Peyer's patch (tissue), 4 donors: ENCODE results near the gene PRODH. TPM values are rescaled to one million over a fixed set of nuclear protein-coding genes. Genes with fewer than 3 reads are reported as not detected.
"Not testable (repeated sequence)": the region's sequence is repeated elsewhere in the genome, so short reads cannot be mapped to it uniquely, and the experiment has no call there.

Experiments used
- DNase-seq, 3 donors: peaks; one replicate each; pipeline ENCODE4 v3.0.0-alpha.2; 2017 to 2019
- H3K27ac ChIP-seq, 4 donors: fragments of 200-600 bp; sonication (generic); one replicate each; pipeline ENCODE4 v1.5.1; 2016 to 2019
- H3K27me3 ChIP-seq, 2 donors: fragments of 200-600 bp; sonication (generic); one replicate each; pipeline ENCODE4 v1.5.1; 2019
- H3K36me3 ChIP-seq, 3 donors: fragments of 200-600 bp; sonication (generic); one replicate each; pipeline ENCODE4 v1.5.1; 2016 to 2019
- H3K4me1 ChIP-seq, 4 donors: fragments of 200-600 bp; sonication (generic); one replicate each; pipeline ENCODE4 v1.5.1; 2016 to 2019
- H3K4me3 ChIP-seq, 4 donors: fragments of 200-600 bp; sonication (generic); 1 replicate in 3 of 4; 2 replicates in 1 of 4; pipeline ENCODE4 v1.5.1; 2016 to 2019; ENCODE audit warnings: mild to moderate bottlenecking in 1 of 4
- H3K9me3 ChIP-seq, 4 donors: fragments of 200-600 bp; sonication (generic); one replicate each; pipeline ENCODE4 v1.5.1; 2016 to 2019; ENCODE audit warnings: mild to moderate bottlenecking in 1 of 4
- CTCF ChIP-seq, 6 experiments: fragments of 450-650 bp in 4 of 6; fragments of 200-600 bp in 2 of 6; sonication (generic) in 1 of 6; IDR thresholded peaks; one replicate each; pipeline ENCODE4 v1.5.1; 2017 to 2019; ENCODE audit warnings: antibody characterized with exemption in 6 of 6, mild to moderate bottlenecking in 3 of 6, moderate library complexity in 1 of 6
- POLR2A ChIP-seq, 2 donors: fragments of 450-650 bp; IDR thresholded peaks; one replicate each; pipeline ENCODE4 v1.5.1; 2017; ENCODE audit warnings: antibody characterized with exemption in 2 of 2, mild to moderate bottlenecking in 2 of 2, moderate library complexity in 2 of 2
- total RNA-seq, 4 donors: library from RNA; depleted of rRNA; stranded (reverse); fragments of >200 nt; gene quantifications; one replicate each; pipeline ENCODE4 v1.1.0, GENCODE V29; 2016

The PRODH gene
- total RNA-seq, 4 donors from 2014 or later, result 12.4 to 360 (median 207) TPM

GRCh38 chr22:18888115-18888514, 48.0 kb downstream of the PRODH start:
- Histone ChIP-seq H3K36me3 (no peaks in the 10 kb centered on the region), H3K27me3 (no peaks in the 10 kb centered on the region), H3K4me1 (no peaks in the 10 kb centered on the region), H3K9me3 (no peaks in the 10 kb centered on the region), H3K4me3 (no peak overlapping the region), H3K27ac (no peak overlapping the region)
- DNase-seq, result no peak
- no peak for TF ChIP-seq CTCF (IDR thresholded peaks at IDR 0.05)
- TF ChIP-seq POLR2A (IDR thresholded peaks at IDR 0.05), result no peak

- not testable (repeated sequence) for H3K4me1 ChIP-seq, DNase-seq
Observed at GRCh38 chr22:18884465-18884864, 51.6 kb downstream of the PRODH start.

GRCh38 chr22:18881260-18881659, 54.8 kb downstream of the PRODH start:
- not testable (repeated sequence) for H3K36me3 ChIP-seq, H3K27ac ChIP-seq, H3K4me1 ChIP-seq, H3K9me3 ChIP-seq, H3K4me3 ChIP-seq, H3K27me3 ChIP-seq
- peak in 2 of 3 donors; percentile 27 to 69 for DNase-seq

More at GRCh38 chr22:18884465-18884864, 51.6 kb downstream of the PRODH start:
- not testable (repeated sequence) for H3K27ac ChIP-seq, H3K27me3 ChIP-seq, H3K4me3 ChIP-seq, H3K9me3 ChIP-seq, H3K36me3 ChIP-seq

Other genes with a start within 250 kb of the PRODH start
- gene DGCR6, start 30.0 kb downstream of the PRODH start, total RNA-seq, result 1 to 10 TPM in 3 of 4 donors, not detected in 1; 2.5 to 6.3 (median 4.5) TPM
- 100 to 1,000 TPM in 1 of 4 donors, 10 to 100 TPM in 3; 49.5 to 101 (median 92.1) TPM for gene DGCR2, start 186.1 kb upstream of the PRODH start, total RNA-seq
- under 1 TPM in 1 of 4 donors, not detected in 3; 0.85 TPM for gene TSSK2, start 195.0 kb upstream of the PRODH start, total RNA-seq
- 10 to 100 TPM; 10.1 to 36.3 (median 14.3) TPM for gene ESS2, start 208.4 kb upstream of the PRODH start, total RNA-seq
- not detected for gene GSC2, start 214.0 kb upstream of the PRODH start, total RNA-seq
- 100 to 1,000 TPM in 3 of 4 donors, 10 to 100 TPM in 1; 68.5 to 229 (median 185) TPM for gene SLC25A1, start 242.4 kb upstream of the PRODH start, total RNA-seq